ENCODE data around the gene FLT3LG.

FLT3LG gene, protein sequence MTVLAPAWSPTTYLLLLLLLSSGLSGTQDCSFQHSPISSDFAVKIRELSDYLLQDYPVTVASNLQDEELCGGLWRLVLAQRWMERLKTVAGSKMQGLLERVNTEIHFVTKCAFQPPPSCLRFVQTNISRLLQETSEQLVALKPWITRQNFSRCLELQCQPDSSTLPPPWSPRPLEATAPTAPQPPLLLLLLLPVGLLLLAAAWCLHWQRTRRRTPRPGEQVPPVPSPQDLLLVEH

GRCh38 chr19:49473868-49474541, at the start of gene FLT3LG:
Gene FLT3LG, plus strand, starts transcription at chr19:49474215. Its CDS starts 425 bp downstream, at chr19:49474640.
- peak; percentile 97 for DNase-seq

DNA sequence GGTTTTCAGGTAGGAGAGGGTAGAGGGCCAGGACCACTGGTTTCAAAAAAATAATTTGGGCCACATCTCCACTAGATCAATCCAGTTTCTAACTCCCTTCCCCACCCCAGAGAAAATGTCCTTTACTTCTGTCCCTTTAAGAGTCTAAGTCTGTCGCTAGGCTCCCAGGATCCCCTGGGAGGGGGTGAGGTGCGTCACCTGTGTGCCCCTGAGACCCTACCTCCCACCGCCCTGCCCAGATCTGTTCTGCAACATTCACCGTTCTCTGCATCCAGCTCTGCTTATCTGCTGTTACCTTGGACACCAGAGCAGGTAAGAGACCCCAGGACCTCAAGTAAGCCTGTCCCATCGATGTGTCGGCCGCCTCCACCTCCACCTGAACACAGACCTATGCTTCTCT, 48.8 kb upstream of the FLT3LG start, which contains the start of gene GFY:
Gene GFY (plus strand): TSS at position 211 of the 400 bp plus-strand sequence. CDS start 1,043 bp downstream, outside the sequence.
- no peak for DNase-seq

DNA sequence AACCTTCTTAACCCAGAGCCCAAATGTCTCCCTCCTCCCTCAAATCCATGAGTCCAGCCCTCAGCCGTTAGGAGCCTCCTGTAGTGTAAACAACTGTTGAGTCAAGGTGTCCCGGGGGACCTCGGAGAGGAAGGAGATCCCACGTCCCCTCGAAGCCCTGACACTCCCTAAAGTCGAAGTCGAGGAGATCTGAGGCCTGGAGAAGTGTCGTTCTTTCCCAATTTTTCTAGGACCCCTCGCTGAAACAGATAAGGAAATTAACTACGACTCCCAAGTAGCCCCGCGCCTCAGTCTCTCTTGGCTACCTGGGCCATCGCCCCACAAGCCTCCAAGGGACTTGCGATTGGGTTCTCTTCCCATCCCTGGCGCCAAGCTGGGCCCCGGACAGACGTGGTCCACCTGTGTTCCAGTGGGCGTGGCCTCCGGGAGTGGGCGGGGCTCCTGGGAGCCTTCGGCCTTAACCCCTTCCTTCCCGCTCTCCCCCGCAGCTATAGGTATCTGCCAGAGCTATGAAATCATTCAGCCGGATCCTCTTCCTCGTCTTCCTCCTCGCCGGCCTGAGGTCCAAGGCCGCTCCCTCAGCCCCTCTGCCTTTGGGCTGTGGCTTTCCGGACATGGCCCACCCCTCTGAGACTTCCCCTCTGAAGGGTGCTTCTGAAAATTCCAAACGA, 48.0 kb upstream of the FLT3LG start:
- DNase-seq: no peak

DNA sequence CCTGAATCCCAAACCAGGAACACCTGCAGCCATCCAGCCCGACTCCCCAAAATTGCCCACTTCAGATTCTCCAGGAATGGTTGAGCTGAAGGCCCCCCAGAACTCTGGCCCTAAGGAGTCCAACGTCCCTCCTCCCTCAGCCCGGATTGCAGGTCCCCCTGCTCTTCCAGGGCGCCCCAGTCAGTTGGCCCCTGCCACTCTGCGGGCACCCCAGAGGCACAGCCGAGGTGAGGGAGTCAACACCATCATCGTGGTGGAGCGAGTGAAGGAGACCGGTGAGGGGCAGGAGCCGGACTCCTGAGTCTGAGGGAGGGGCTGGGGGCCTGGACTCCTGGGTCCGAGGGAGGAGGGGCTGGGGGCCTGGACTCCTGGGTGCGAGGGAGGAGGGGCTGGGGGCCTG, 46.7 kb upstream of the FLT3LG start:
- no peak for DNase-seq

DNA sequence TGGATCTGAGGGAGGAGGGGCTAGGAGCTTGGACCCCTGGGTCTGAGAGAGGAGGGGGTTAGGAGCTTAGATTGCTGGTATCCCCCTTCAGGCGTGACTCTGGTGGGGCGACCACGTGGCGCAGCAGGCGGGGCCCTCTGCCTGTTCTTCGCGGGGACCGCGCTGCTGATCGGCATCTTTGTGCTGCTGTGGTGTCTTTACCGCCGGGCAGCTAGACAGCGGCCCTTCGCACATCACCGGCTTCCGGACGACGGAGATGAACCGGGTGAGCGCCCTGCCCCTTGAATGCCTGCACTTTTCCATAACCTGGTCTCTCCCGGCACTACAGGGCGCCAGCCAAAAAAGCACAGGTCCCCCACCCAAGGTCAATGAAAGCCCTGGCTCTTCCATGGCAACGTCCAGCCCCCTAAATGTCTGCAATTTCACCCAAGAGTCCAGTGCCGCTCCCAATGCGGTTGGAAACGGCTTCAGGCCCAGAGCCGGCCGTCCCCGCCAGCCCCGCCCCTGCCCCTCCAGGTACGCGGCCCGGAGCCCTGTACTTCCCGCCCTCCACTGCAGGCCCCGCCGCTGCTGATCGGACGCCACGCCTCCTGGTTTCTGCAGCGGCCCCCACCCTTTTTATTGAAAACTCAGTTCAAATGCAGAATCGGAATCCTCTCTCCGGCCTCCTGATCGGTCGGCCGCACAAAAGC, 46.0 kb upstream of the FLT3LG start:
- peak; percentile 27 for DNase-seq

DNA sequence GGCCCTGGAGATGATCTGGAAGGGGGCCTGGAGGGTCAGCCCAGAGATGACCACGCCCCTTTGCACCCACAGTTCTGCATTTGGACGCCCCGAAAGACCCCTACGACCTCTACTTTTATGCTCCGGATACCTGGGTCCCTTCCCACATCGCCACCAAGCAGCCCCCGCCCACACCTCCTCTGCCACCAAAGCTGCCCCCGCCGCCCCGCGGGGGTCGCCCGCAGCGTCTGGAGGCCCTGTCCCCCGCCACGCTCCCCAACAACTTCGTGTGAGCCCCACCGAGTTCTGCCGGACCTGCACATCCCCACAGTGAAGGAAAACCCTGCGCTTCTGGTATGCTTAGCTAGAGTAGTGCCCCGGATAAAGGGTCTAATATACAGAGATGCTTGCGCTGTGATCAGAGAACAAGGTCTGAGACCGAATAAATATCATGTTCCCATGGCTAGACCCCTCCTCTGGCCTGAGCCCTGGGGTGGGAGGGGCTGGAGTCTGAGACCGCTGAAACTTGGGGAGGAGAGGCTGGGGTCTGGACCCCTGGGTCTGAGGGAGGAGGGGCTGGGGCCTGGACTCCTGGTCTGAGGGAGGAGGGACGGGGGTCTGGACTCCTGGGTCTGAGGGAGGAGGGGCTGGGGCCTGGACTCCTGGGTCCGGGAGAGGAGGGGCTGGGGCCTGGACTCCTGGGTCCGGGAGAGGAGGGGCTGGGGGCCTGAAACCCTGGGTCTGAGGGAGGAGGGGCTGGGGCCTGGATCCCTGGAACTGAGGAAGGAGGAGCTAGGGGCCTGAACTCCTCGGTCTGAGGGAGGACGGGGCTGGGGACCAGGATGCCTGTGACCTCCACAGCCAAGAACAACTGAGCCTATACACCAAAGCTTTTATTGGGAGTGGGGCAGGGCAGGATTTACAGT, 45.2 kb upstream of the FLT3LG start:
- no peak for DNase-seq

- DNase-seq: no peak
These were observed 43.8 kb upstream of the FLT3LG start for GRCh38 chr19:49430172-49430677.

- no peak for DNase-seq
These were observed 43.2 kb upstream of the FLT3LG start for GRCh38 chr19:49430678-49431329.

DNA sequence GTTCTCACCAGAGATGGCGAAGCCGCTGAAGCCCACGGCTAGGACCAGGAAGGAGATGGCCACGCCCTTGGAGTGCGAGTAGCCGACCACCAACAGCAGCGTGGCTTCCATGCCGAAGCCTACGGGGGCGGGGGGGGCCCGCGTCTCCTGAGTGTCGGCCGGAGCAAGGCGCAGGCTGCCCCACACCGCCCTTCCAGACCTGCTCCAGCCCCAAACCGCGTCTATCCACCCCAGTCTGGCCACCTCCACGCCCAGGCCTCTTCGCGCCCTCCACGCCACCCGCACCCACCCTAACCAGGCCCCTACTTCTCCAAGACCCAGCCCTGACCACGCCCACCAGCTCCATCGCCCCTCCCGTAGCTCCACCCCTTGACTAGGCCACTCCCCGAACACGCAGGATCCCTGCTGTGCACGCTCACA, 42.7 kb upstream of the FLT3LG start:
- peak; percentile 30 for DNase-seq

- DNase-seq: no peak
These were observed 41.6 kb upstream of the FLT3LG start for GRCh38 chr19:49432141-49433073.

DNA sequence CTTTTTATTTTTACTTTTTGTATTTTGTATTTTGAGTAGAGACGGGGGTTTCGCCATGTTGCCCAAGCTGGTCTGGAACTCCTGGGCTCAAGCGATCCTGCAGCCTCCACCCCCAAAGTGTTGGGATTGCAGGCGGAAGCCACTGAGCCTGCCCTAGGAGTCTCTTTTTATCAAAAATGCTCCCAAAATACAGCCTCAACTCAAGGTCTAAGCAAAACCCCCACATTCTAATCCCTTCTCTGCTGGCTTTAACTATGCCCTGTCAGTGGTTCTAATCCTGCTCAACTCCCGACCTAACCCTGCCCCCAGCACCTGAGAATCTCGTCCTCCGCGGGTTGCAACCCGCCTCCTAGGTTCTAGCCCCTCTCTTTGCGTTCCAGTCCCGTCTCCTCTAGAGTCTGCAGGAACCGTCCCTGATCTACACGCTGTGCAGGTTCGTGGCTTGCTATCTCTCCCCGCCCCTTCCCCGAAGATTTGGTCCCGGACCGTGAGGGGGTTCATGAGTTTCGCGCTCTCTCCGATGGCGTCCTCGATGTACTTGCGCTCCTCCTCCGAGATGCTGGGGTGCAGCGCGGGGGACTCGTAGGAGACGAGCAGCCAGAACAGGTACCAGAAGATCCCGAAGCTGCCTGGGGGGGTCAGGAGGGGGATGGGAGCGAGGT, 40.6 kb upstream of the FLT3LG start:
- DNase-seq: no peak

DNA sequence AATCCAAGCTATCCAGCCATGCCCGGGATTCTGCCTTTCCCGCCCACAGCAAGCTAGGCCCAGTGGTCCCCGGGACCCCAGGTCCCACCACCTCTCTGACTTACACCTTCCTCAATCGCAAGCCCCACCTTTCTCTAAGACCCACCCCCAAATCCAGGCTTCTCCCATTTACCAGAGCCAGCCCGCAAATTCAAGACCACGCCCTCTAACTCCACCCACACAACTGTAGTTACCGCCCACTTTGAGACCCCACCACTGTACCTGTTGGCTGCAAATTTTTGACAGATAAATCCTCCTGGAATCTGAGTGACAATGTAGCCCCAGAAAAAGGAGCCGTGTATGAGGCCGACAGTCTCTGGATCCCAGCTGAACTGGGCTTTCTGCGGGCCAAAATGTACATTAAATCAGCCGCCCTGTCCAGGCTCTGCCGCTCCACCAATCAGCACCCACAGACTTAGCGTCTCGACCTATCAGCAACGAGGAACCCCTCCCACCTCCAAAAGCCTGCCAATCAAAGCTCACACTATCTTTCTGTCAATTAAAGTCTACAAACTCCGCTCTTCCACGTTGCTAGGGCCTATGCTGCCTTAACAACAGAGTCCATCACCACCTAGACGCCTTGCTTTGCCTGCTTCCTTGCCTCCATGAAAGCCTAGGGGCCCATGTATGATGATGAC, 39.0 kb upstream of the FLT3LG start:
- no peak for DNase-seq

DNA sequence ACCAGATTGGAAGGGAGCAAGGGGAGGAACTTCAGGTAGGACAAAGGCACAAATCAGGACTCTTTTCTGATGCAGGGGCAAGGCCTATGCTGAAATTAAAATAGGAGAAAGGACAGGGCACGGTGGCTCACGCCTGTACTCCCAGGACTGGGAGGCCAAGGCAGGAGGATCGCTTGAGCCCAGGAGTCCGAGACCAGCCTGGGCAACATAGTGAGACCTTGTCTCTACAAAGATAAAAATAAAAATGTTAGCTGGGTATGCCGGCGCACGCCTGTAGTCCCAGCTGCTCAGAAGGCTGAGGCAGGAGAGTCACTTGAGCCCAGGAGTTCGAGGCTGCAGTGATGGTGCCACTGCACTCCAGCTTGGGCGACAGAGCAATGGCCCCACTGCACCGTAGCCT, 38.3 kb upstream of the FLT3LG start:
- no peak for DNase-seq

DNA sequence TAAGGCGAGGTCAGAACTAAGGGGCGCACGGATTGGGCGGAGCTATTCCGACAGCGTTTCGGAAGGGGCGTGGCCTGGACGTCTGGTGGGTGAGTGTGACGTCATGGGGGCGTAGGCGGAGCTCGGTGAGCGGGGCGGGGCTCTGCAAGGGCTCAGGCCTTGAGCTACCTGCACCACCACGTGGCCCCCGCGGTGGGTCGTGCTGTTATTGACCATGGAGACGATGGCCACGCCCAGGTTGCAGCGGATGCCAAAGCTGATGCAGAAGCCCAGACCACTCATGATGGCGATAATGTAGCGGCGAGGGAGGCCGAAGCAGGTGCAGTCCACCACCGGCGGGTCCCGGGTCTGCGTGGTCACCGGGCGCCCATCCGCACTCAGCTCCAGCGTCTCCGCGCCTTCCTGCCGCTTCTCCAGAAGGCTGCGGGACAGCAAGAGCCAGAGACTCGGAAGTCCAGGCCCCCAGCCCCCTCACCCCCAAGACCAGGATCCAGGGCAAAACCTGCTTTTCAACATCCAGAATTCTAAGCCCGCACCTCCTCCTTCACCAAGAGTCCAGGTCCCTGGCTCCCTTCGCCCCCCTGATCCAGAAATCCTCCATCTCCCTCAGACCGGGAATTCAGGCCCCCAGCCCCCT, 37.5 kb upstream of the FLT3LG start:
- DNase-seq: peak; percentile 61

DNA sequence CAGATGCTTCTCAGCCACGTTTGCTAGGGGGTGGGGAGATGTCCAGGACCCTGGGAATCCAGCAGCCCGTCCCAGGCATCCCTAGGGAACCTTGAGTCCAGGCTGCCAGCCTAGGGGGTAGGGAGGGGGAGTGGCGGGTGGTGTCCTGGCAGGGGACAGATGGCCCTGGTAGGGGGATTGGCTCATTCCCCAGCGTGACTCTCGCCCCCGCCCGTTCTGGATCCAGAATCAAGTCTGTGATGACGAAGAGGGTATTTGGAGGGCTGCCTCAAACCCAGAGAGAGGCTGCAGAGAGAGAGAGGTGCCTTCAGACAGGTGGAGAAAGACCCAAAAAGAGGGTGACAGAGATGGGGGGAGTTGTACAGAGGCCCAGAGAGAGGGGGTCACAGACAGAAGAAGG, 36.8 kb upstream of the FLT3LG start:
- no peak for DNase-seq

- DNase-seq: no peak
These were observed 35.8 kb upstream of the FLT3LG start for GRCh38 chr19:49438261-49438660.

- no peak for DNase-seq
These were observed 34.2 kb upstream of the FLT3LG start for GRCh38 chr19:49439836-49440235.

DNA sequence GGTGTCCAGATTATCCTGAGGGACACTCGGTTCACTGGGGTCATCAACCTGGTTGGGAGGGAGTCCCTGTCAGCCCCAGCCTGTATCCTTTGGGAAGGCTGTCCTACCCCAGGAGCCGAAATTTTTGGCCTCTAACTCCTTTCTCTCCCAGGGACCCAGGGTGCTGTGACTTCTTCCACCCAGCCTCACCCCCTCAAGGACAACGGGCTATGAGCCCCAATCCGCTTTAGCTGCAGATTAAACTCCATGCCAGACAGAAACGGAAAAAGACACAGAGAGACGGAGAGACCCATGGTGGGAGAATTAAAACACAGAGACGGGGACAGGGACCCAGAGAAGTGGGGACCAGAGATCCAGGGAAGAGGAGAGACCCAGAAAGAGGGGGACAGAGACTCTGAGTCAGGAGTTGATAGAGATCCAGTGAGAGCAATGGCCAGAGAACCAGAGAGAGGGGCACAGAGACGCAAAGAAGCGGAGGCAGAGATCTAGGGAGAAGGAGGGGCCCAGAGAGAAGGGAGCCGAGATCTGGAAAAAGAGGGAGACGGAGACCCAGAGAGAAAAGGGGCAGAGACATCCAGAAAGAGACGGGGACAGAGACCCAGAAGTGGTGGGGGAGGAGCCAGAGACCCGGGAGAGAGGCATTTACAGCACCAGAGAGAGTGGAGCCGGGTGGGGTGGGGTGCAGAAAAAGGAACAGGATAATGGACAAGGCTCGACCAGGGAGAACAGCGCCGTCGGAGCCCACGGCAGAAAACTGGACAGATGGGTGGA, 33.4 kb upstream of the FLT3LG start:
- DNase-seq: no peak
